Measurements from ENCODE around the gene ATP6V0A1.
"Not testable (repeated sequence)": the region's sequence is repeated elsewhere in the genome, so short reads cannot be mapped to it uniquely, and the experiment has no call there.

The ATP6V0A1 gene

DNA sequence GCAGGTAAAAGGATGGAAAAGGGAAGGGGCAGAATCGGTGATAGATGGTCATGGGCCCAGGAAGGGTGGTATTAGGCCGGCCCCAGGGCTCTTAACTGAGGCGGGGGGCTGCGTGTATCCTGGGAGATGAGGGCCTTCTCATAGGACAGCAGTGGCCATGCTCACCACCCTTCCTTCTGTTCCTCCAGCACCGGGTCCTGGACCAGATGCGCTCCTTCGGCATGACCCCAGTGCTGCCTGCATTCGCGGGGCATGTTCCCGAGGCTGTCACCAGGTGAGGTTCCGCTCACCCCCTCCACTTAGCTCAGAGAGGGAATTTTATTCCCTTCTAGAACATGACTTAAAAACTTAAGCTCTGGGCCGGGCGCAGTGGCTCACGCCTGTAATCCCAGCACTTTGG lies 79.8 kb downstream of the ATP6V0A1 start (continued):
- TF ChIP-seq, protein P1, sequence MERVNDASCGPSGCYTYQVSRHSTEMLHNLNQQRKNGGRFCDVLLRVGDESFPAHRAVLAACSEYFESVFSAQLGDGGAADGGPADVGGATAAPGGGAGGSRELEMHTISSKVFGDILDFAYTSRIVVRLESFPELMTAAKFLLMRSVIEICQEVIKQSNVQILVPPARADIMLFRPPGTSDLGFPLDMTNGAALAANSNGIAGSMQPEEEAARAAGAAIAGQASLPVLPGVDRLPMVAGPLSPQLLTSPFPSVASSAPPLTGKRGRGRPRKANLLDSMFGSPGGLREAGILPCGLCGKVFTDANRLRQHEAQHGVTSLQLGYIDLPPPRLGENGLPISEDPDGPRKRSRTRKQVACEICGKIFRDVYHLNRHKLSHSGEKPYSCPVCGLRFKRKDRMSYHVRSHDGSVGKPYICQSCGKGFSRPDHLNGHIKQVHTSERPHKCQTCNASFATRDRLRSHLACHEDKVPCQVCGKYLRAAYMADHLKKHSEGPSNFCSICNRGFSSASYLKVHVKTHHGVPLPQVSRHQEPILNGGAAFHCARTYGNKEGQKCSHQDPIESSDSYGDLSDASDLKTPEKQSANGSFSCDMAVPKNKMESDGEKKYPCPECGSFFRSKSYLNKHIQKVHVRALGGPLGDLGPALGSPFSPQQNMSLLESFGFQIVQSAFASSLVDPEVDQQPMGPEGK (CRISPR knock-in tag; IDR thresholded peaks at IDR 0.05; ENCODE audit: borderline replicate concordance), result no peak
- TF ChIP-seq ZFP3 (CRISPR knock-in tag; IDR thresholded peaks at IDR 0.05), result no peak

DNA sequence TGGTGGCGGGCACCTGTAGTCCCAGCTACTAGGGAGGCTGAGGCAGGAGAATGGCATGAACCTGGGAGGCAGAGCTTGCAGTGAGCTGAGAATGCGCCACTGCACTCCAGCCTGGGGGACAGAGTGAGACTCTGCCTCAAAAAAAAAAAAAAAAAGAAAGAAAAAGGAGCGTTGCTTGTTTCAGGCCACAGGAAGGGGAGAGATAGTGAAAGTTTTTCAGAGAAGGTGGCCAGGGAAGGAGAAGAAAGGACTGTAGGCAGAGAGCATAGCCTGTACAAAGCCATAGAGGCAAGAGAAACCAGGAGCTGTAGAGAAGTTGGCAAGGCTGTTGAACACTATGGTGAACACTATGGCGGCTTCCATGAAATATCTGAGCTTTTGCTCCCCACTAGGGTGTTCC lies 81.9 kb downstream of the ATP6V0A1 start:
- not testable (repeated sequence) for ATAC-seq

DNA sequence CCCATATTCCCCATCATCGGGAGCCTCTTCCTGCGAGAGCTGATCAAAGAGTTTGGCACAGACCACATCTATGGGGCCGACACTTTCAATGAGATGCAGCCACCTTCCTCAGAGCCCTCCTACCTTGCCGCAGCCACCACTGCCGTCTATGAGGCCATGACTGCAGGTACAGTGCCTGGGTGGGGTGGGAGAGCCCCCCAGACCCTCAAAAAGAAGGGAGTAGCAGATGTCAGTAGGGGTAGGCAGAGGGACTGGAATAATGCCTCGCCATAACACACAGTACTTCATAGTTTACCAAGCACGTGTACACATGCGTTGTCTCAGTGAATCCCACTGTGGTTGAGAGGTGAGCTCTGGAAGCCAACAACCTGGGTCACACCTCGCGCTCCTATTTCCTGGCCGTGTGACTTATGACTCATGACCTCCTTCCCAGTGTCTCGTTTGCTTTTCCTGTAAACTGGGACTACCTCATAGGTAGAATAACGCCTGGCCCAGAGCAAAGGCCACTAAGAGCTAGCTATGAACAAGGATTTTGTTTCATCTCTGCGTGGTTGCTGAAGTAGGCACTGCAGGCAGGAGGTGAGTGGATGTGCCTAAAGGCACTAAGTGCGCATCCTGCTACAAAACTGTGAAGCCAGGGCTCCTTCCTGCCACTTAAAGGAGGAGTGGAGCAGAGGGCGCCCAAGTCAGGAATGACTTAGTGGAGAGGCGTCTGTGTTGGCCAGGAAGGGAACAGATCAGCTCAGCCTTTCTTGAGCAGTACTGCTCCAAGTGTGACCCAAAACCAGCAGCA lies 82.6 kb downstream of the ATP6V0A1 start:
- no peak for ATAC-seq
- TF ChIP-seq, protein P2, sequence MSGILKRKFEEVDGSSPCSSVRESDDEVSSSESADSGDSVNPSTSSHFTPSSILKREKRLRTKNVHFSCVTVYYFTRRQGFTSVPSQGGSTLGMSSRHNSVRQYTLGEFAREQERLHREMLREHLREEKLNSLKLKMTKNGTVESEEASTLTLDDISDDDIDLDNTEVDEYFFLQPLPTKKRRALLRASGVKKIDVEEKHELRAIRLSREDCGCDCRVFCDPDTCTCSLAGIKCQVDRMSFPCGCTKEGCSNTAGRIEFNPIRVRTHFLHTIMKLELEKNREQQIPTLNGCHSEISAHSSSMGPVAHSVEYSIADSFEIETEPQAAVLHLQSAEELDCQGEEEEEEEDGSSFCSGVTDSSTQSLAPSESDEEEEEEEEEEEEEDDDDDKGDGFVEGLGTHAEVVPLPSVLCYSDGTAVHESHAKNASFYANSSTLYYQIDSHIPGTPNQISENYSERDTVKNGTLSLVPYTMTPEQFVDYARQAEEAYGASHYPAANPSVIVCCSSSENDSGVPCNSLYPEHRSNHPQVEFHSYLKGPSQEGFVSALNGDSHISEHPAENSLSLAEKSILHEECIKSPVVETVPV (CRISPR knock-in tag; IDR thresholded peaks at IDR 0.05), result no peak
- TF ChIP-seq, protein P3, sequence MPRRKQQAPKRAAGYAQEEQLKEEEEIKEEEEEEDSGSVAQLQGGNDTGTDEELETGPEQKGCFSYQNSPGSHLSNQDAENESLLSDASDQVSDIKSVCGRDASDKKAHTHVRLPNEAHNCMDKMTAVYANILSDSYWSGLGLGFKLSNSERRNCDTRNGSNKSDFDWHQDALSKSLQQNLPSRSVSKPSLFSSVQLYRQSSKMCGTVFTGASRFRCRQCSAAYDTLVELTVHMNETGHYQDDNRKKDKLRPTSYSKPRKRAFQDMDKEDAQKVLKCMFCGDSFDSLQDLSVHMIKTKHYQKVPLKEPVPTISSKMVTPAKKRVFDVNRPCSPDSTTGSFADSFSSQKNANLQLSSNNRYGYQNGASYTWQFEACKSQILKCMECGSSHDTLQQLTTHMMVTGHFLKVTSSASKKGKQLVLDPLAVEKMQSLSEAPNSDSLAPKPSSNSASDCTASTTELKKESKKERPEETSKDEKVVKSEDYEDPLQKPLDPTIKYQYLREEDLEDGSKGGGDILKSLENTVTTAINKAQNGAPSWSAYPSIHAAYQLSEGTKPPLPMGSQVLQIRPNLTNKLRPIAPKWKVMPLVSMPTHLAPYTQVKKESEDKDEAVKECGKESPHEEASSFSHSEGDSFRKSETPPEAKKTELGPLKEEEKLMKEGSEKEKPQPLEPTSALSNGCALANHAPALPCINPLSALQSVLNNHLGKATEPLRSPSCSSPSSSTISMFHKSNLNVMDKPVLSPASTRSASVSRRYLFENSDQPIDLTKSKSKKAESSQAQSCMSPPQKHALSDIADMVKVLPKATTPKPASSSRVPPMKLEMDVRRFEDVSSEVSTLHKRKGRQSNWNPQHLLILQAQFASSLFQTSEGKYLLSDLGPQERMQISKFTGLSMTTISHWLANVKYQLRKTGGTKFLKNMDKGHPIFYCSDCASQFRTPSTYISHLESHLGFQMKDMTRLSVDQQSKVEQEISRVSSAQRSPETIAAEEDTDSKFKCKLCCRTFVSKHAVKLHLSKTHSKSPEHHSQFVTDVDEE (CRISPR knock-in tag; IDR thresholded peaks at IDR 0.05), result no peak
- TF ChIP-seq TOX (CRISPR knock-in tag; IDR thresholded peaks at IDR 0.05; ENCODE audit: borderline replicate concordance) (no peak), SNAI2 (CRISPR knock-in tag; IDR thresholded peaks at IDR 0.05) (no peak), ZNF8 (CRISPR knock-in tag; IDR thresholded peaks at IDR 0.05) (no peak), OSR1 (CRISPR knock-in tag; IDR thresholded peaks at IDR 0.05) (no peak), RARB (CRISPR knock-in tag; IDR thresholded peaks at IDR 0.05) (no peak), TCF4 (CRISPR knock-in tag; IDR thresholded peaks at IDR 0.05; ENCODE audit: borderline replicate concordance) (no peak), GLIS3 (CRISPR knock-in tag; IDR thresholded peaks at IDR 0.05) (no peak), ZFP3 (CRISPR knock-in tag; IDR thresholded peaks at IDR 0.05) (no peak), ISL1 (CRISPR knock-in tag; IDR thresholded peaks at IDR 0.05) (no peak), ESRRG (CRISPR knock-in tag; IDR thresholded peaks at IDR 0.05) (no peak), ARNTL (CRISPR knock-in tag; IDR thresholded peaks at IDR 0.05; ENCODE audit: borderline replicate concordance, low read depth) (no peak), BACH2 (CRISPR knock-in tag; IDR thresholded peaks at IDR 0.05; ENCODE audit: borderline replicate concordance) (no peak)
- TF ChIP-seq, protein P4, sequence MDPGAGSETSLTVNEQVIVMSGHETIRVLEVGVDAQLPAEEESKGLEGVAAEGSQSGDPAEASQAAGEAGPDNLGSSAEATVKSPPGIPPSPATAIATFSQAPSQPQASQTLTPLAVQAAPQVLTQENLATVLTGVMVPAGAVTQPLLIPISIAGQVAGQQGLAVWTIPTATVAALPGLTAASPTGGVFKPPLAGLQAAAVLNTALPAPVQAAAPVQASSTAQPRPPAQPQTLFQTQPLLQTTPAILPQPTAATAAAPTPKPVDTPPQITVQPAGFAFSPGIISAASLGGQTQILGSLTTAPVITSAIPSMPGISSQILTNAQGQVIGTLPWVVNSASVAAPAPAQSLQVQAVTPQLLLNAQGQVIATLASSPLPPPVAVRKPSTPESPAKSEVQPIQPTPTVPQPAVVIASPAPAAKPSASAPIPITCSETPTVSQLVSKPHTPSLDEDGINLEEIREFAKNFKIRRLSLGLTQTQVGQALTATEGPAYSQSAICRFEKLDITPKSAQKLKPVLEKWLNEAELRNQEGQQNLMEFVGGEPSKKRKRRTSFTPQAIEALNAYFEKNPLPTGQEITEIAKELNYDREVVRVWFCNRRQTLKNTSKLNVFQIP (CRISPR knock-in tag; IDR thresholded peaks at IDR 0.05; ENCODE audit: borderline replicate concordance, low read depth), result no peak

DNA sequence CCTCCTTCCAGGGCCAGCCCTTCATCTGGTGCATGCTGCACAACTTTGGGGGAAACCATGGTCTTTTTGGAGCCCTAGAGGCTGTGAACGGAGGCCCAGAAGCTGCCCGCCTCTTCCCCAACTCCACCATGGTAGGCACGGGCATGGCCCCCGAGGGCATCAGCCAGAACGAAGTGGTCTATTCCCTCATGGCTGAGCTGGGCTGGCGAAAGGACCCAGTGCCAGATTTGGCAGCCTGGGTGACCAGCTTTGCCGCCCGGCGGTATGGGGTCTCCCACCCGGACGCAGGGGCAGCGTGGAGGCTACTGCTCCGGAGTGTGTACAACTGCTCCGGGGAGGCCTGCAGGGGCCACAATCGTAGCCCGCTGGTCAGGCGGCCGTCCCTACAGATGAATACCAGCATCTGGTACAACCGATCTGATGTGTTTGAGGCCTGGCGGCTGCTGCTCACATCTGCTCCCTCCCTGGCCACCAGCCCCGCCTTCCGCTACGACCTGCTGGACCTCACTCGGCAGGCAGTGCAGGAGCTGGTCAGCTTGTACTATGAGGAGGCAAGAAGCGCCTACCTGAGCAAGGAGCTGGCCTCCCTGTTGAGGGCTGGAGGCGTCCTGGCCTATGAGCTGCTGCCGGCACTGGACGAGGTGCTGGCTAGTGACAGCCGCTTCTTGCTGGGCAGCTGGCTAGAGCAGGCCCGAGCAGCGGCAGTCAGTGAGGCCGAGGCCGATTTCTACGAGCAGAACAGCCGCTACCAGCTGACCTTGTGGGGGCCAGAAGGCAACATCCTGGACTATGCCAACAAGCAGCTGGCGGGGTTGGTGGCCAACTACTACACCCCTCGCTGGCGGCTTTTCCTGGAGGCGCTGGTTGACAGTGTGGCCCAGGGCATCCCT lies 84.8 kb downstream of the ATP6V0A1 start:
- no peak for ATAC-seq
- TF ChIP-seq ZC3H10 (CRISPR knock-in tag; IDR thresholded peaks at IDR 0.05), result no peak
- no peak for TF ChIP-seq ZFP30 (CRISPR knock-in tag; IDR thresholded peaks at IDR 0.05)
- TF ChIP-seq, protein P1 (CRISPR knock-in tag; IDR thresholded peaks at IDR 0.05; ENCODE audit: borderline replicate concordance), result no peak
- TF ChIP-seq, protein P4 (CRISPR knock-in tag; IDR thresholded peaks at IDR 0.05; ENCODE audit: borderline replicate concordance, low read depth), result no peak
- no peak for TF ChIP-seq OSR1 (CRISPR knock-in tag; IDR thresholded peaks at IDR 0.05)
- no peak for TF ChIP-seq BACH2 (CRISPR knock-in tag; IDR thresholded peaks at IDR 0.05; ENCODE audit: borderline replicate concordance)
- TF ChIP-seq, protein P5, sequence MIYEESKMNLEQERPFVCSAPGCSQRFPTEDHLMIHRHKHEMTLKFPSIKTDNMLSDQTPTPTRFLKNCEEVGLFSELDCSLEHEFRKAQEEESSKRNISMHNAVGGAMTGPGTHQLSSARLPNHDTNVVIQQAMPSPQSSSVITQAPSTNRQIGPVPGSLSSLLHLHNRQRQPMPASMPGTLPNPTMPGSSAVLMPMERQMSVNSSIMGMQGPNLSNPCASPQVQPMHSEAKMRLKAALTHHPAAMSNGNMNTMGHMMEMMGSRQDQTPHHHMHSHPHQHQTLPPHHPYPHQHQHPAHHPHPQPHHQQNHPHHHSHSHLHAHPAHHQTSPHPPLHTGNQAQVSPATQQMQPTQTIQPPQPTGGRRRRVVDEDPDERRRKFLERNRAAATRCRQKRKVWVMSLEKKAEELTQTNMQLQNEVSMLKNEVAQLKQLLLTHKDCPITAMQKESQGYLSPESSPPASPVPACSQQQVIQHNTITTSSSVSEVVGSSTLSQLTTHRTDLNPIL (CRISPR knock-in tag; IDR thresholded peaks at IDR 0.05; ENCODE audit: low read depth), result no peak

All from SK-N-SH treated with all-trans-retinoic acid at 6 μM for 48 hours (cell line).